Measurements from ENCODE around the gene CR1.

- TF ChIP-seq, protein P1, sequence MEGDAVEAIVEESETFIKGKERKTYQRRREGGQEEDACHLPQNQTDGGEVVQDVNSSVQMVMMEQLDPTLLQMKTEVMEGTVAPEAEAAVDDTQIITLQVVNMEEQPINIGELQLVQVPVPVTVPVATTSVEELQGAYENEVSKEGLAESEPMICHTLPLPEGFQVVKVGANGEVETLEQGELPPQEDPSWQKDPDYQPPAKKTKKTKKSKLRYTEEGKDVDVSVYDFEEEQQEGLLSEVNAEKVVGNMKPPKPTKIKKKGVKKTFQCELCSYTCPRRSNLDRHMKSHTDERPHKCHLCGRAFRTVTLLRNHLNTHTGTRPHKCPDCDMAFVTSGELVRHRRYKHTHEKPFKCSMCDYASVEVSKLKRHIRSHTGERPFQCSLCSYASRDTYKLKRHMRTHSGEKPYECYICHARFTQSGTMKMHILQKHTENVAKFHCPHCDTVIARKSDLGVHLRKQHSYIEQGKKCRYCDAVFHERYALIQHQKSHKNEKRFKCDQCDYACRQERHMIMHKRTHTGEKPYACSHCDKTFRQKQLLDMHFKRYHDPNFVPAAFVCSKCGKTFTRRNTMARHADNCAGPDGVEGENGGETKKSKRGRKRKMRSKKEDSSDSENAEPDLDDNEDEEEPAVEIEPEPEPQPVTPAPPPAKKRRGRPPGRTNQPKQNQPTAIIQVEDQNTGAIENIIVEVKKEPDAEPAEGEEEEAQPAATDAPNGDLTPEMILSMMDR (IDR thresholded peaks at IDR 0.05): no peak
- TF ChIP-seq POLR2A (IDR thresholded peaks at IDR 0.05) (no peak), EP300 (IDR thresholded peaks at IDR 0.05) (no peak)
Observed at GRCh38 chr1:207516729-207517128, 20.8 kb downstream of the CR1 start.
